DND-41 (cell line): ENCODE measurements around the gene ZNF625.

Experiments used
- ATAC-seq: fragments of 200-7000 bp; cut with Tn5 transposase; 3 replicates; pipeline ENCODE4 v1.9.1; 2021; ENCODE audit warnings: low read depth; ENCODE audit not compliant: insufficient read depth
- DNase-seq: peaks from one replicate; pipeline ENCODE4 v3.0.0-alpha.2; 2020
- H2AFZ ChIP-seq: 2 replicates; pipeline ENCODE4 v1.6.0; 2012; ENCODE audit warnings: low read depth, low read length
- H3K27ac ChIP-seq: 2 replicates; pipeline ENCODE4 v1.5.1; 2012; ENCODE audit warnings: low read length, inconsistent platforms
- H3K27me3 ChIP-seq: fragments of 200-600 bp; sonication (generic); 2 replicates; pipeline ENCODE4 v1.6.0; 2012; ENCODE audit warnings: low read length, mild to moderate bottlenecking, inconsistent platforms; ENCODE audit not compliant: insufficient read depth, poor library complexity
- H3K36me3 ChIP-seq: 2 replicates; pipeline ENCODE4 v1.5.1; 2012; ENCODE audit warnings: low read length, inconsistent platforms; ENCODE audit not compliant: insufficient read depth
- H3K4me1 ChIP-seq: 2 replicates; pipeline ENCODE4 v1.5.1; 2012; ENCODE audit warnings: mild to moderate bottlenecking, low read length; ENCODE audit not compliant: insufficient read depth
- H3K4me2 ChIP-seq: 2 replicates; pipeline ENCODE4 v1.6.0; 2012; ENCODE audit warnings: mild to moderate bottlenecking, moderate library complexity, low read length, inconsistent platforms; ENCODE audit not compliant: insufficient read depth
- H3K4me3 ChIP-seq, 2 experiments: fragments of 200-600 bp in 1 of 2; shearing (Covaris generic) in 1 of 2; 2 replicates each; pipeline ENCODE4 v1.5.1; 2012 to 2016; ENCODE audit warnings: inconsistent platforms in 2 of 2, low read length in 2 of 2, mild to moderate bottlenecking in 2 of 2, low read depth in 1 of 2, moderate library complexity in 1 of 2
- H3K79me2 ChIP-seq: 2 replicates; pipeline ENCODE4 v1.6.0; 2012; ENCODE audit warnings: low read length, inconsistent platforms; ENCODE audit not compliant: insufficient read depth
- H3K9ac ChIP-seq: 2 replicates; pipeline ENCODE4 v1.6.0; 2012; ENCODE audit warnings: low read depth, mild to moderate bottlenecking, inconsistent platforms, low read length, moderate library complexity
- H3K9me3 ChIP-seq: 2 replicates; pipeline ENCODE4 v1.5.1; 2012; ENCODE audit warnings: low read length, moderate library complexity, mild to moderate bottlenecking, inconsistent platforms; ENCODE audit not compliant: insufficient read depth, severe bottlenecking
- H4K20me1 ChIP-seq: 2 replicates; pipeline ENCODE4 v1.6.0; 2012; ENCODE audit warnings: low read length; ENCODE audit not compliant: insufficient read depth
- CTCF ChIP-seq: IDR thresholded peaks from 2 replicates; pipeline ENCODE4 v1.5.1; 2012; ENCODE audit warnings: borderline replicate concordance, low read length, moderate library complexity, mild to moderate bottlenecking; ENCODE audit not compliant: poor library complexity, severe bottlenecking; ENCODE audit errors: extremely low read depth
- EZH2 ChIP-seq: IDR thresholded peaks from 3 replicates; pipeline ENCODE4 v1.6.1; 2012; ENCODE audit warnings: borderline replicate concordance, low read depth, mild to moderate bottlenecking, moderate library complexity, low read length, inconsistent platforms; ENCODE audit not compliant: severe bottlenecking

Gene ZNF625

DNA sequence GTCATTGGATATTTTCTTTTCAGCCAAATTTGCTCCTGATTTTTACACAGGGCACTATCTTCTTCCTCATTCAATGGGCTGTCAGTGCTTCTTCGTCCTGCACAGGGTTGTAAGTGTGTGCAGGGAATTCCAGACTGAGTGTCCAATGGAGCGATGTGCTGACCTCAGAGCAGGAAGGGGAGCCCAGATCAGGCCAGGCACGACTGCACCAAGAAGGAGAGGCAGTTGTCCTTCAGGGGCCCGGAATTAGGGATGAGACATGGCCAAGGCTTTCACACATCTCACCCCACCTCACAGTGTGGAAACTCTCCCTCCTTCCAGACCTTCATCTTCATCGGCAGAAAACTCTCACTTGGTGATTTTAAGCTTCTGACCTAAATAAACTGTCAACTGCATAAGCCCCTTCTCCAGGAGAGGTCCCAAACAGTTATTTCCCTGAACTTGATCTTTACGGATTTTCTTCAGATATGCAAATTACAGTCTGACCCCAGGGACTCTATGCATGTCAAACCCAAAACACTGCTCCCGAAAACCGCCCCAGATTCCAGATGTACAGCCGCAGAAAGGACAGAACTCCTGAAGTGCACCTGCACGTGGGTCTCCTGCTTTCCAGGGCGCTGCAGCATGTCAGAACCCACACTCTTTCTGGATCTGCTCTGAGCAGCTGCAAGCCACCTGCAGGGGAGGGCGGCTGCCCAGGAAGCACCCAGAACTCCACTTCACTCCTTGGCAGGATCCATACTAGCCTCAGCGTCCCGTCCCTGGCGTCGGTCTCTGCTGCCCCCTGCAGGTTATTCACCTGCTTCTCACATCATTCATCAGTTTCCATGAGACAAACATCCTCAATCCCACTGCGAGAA lies 15.8 kb downstream of the ZNF625 start:
- Histone ChIP-seq H3K27me3 (no peaks in the 10 kb centered on the region), H3K27ac (peak overlapping the region; percentile 87), H3K9ac (peak overlapping the region; percentile 79), H3K79me2 (peaks cover 30% of the 10 kb centered on the region), H3K4me1 (peaks cover 36% of the 10 kb centered on the region), H3K36me3 (peaks cover 25% of the 10 kb centered on the region), H3K9me3 (no peaks in the 10 kb centered on the region), H4K20me1 (0 out of 2 replicates have a peak, but pooled peaks cover 4% of the 10 kb centered on the region), H3K4me3 (peak overlapping the region; percentile 79 to 84; a peak in 3 of 4 replicates), H3K4me2 (peak overlapping the region; percentile 73), H2AFZ (peak overlapping the region; percentile 56)
- DNase-seq (peak; percentile 91), ATAC-seq (peak; percentile 79)
- TF ChIP-seq EZH2 (no peak), CTCF (peak; percentile 98)

DNA sequence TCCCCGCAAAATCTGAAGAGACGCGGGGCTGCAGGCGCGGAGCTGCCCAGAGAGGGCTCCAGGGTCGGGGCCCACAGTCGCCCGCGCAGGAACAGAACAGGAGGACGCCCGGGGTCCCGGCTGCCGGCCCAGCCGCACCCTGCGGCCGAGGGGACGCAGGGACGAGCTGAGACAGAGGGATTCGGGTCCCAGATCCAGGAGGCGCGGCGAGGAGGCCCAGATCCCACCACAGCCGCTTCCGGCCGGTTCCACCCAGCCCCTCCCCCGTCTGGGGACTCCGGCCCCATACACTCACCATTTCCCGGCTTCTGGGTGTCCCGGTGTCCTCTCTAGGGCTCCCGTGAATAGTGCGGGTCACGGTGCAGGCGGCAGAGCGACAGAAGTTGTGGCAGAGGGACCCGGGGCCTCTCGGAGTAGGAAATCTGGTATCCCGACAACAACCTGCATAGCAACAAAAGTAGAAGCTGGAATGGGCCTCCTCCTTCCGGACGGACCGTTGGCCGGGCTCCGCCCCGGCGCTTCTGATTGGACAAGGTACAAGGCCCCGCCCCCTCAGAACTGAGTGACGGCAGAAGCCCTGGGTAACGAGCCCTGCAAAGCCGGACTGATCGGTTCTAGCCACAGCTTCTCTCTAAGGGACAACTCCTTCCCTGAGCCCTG lies 16.5 kb downstream of the ZNF625 start, which contains the start of gene ZNF20:
ZNF20 (minus strand) TSS at position 466 of the 660 bp plus-strand sequence; CDS start at position 298, 168 bp downstream.
- peaks cover 36% of the 10 kb centered on the region for H3K4me1 ChIP-seq
- peaks cover 27% of the 10 kb centered on the region for H3K36me3 ChIP-seq
- DNase-seq (peak; percentile 95), ATAC-seq (peak; percentile 87)
- TF ChIP-seq EZH2 (no peak), CTCF (no peak)
- peak within 1 kb of the TSS; percentile 79 to 84; a peak in 3 of 4 replicates for H3K4me3 ChIP-seq
- peaks cover 30% of the 10 kb centered on the region for H3K79me2 ChIP-seq
- peak within 1 kb of the TSS; percentile 79 for H3K9ac ChIP-seq
- H2AFZ ChIP-seq, result peak within 1 kb of the TSS; percentile 91
- peak within 1 kb of the TSS; percentile 73 for H3K4me2 ChIP-seq
- no peaks in the 10 kb centered on the region for H3K9me3 ChIP-seq
- no peaks in the 10 kb centered on the region for H3K27me3 ChIP-seq
- H4K20me1 ChIP-seq, result 0 out of 2 replicates have a peak, but pooled peaks cover 4% of the 10 kb centered on the region
- peak within 1 kb of the TSS; percentile 87 for H3K27ac ChIP-seq

GRCh38 chr19:12139269-12139668 lies 17.3 kb downstream of the ZNF625 start:
- Histone ChIP-seq H3K27me3 (no peaks in the 10 kb centered on the region), H2AFZ (no peak overlapping the region), H3K27ac (peak overlapping the region; percentile 87), H3K9ac (peak overlapping the region; percentile 79), H3K4me2 (peak overlapping the region; percentile 73), H3K36me3 (peaks cover 33% of the 10 kb centered on the region), H3K4me3 (peak overlapping the region; percentile 79 to 84; a peak in 3 of 4 replicates), H3K4me1 (peaks cover 36% of the 10 kb centered on the region), H4K20me1 (0 out of 2 replicates have a peak, but pooled peaks cover 4% of the 10 kb centered on the region), H3K79me2 (peaks cover 30% of the 10 kb centered on the region), H3K9me3 (no peaks in the 10 kb centered on the region)
- DNase-seq, result no peak
- no peak for TF ChIP-seq EZH2
- no peak for TF ChIP-seq CTCF
- no peak for ATAC-seq
